ENCODE data around the gene RAI14. TPM values are rescaled to one million over a fixed set of nuclear protein-coding genes. Genes with fewer than 3 reads are reported as not detected.
A peak's percentile ranks its signal among the peaks of the same experiment; 100 is the strongest.

Gene RAI14
- total and polyA plus RNA-seq, 2 experiments from 2014 or later = 42.2 to 49.6 TPM

- H2AFZ ChIP-seq = no peak overlapping the region
- DNase-seq (ENCODE audit: low spot score) = no peak
- no peak overlapping the region for H3K27ac ChIP-seq
- no peaks in the 10 kb centered on the region for H4K20me1 ChIP-seq (ENCODE audit: insufficient read depth, poor library complexity, severe bottlenecking)
- no peaks in the 10 kb centered on the region for H3K9me2 ChIP-seq (replicated peaks; ENCODE audit: insufficient read depth)
- no peaks in the 10 kb centered on the region for H3K4me1 ChIP-seq (ENCODE audit: insufficient read depth)
- no peak overlapping the region for H3K4me2 ChIP-seq
- H3K9me3 ChIP-seq (ENCODE audit: low read depth) = no peaks in the 10 kb centered on the region
- no peak overlapping the region for H3K4me3 ChIP-seq
- no peaks in the 10 kb centered on the region for H3K27me3 ChIP-seq
- WGBS (ENCODE audit: low lambda C conversion rate, missing lambda C conversion rate) = 95% methylated on average over 1 of the region's 1 CpG
- H3K36me3 ChIP-seq (replicated peaks; ENCODE audit: insufficient read depth, low read depth) = no peaks in the 10 kb centered on the region
- no peaks in the 10 kb centered on the region for H3K79me2 ChIP-seq
- TF ChIP-seq EZH2phosphoT487 (IDR thresholded peaks at IDR 0.05; ENCODE audit: low read depth, severe bottlenecking, unreplicated experiment) (no peak), EZH2 (IDR thresholded peaks at IDR 0.05; ENCODE audit: borderline replicate concordance) (no peak), CTCF (IDR thresholded peaks at IDR 0.05; ENCODE audit: poor library complexity) (no peak)
Observed at GRCh38 chr5:34833090-34833489, 177.0 kb downstream of the RAI14 start.

GRCh38 chr5:34833976-34834793 lies 178.1 kb downstream of the RAI14 start:
- Histone ChIP-seq H3K4me2 (no peak overlapping the region), H3K27ac (peak overlapping the region; percentile 47)
- 79% methylated on average over 9 of the region's 9 CpGs for WGBS (ENCODE audit: low lambda C conversion rate, missing lambda C conversion rate)

GRCh38 chr5:34834794-34835089 lies 178.6 kb downstream of the RAI14 start:
- Histone ChIP-seq H4K20me1 (ENCODE audit: insufficient read depth, poor library complexity, severe bottlenecking) (no peaks in the 10 kb centered on the region), H3K27me3 (no peaks in the 10 kb centered on the region), H3K27ac (peak overlapping the region; percentile 47), H3K4me1 (ENCODE audit: insufficient read depth) (no peaks in the 10 kb centered on the region), H3K79me2 (no peaks in the 10 kb centered on the region), H3K9me3 (ENCODE audit: low read depth) (no peaks in the 10 kb centered on the region), H3K4me3 (no peak overlapping the region), H3K36me3 (replicated peaks; ENCODE audit: insufficient read depth, low read depth) (no peaks in the 10 kb centered on the region), H2AFZ (no peak overlapping the region), H3K9me2 (replicated peaks; ENCODE audit: insufficient read depth) (no peaks in the 10 kb centered on the region), H3K4me2 (no peak overlapping the region)
- DNase-seq (ENCODE audit: low spot score) = no peak
- TF ChIP-seq CTCF (IDR thresholded peaks at IDR 0.05; ENCODE audit: poor library complexity) (no peak), EZH2 (IDR thresholded peaks at IDR 0.05; ENCODE audit: borderline replicate concordance) (no peak), EZH2phosphoT487 (IDR thresholded peaks at IDR 0.05; ENCODE audit: low read depth, severe bottlenecking, unreplicated experiment) (no peak)
- WGBS (ENCODE audit: low lambda C conversion rate, missing lambda C conversion rate) = 96% methylated on average over 1 of the region's 1 CpG

More at GRCh38 chr5:34833976-34834793, 178.1 kb downstream of the RAI14 start:
- no peaks in the 10 kb centered on the region for H3K79me2 ChIP-seq
- H4K20me1 ChIP-seq (ENCODE audit: insufficient read depth, poor library complexity, severe bottlenecking) = no peaks in the 10 kb centered on the region
- H2AFZ ChIP-seq = no peak overlapping the region
- no peaks in the 10 kb centered on the region for H3K9me3 ChIP-seq (ENCODE audit: low read depth)
- no peaks in the 10 kb centered on the region for H3K9me2 ChIP-seq (replicated peaks; ENCODE audit: insufficient read depth)
- no peaks in the 10 kb centered on the region for H3K36me3 ChIP-seq (replicated peaks; ENCODE audit: insufficient read depth, low read depth)
- no peak for TF ChIP-seq EZH2phosphoT487 (IDR thresholded peaks at IDR 0.05; ENCODE audit: low read depth, severe bottlenecking, unreplicated experiment)
- no peak for TF ChIP-seq CTCF (IDR thresholded peaks at IDR 0.05; ENCODE audit: poor library complexity)
- TF ChIP-seq EZH2 (IDR thresholded peaks at IDR 0.05; ENCODE audit: borderline replicate concordance) = no peak
- DNase-seq (ENCODE audit: low spot score) = no peak
- no peaks in the 10 kb centered on the region for H3K27me3 ChIP-seq
- no peak overlapping the region for H3K4me3 ChIP-seq
- no peaks in the 10 kb centered on the region for H3K4me1 ChIP-seq (ENCODE audit: insufficient read depth)
